ENCODE results near the gene CFAP161.

CFAP161 gene

DNA sequence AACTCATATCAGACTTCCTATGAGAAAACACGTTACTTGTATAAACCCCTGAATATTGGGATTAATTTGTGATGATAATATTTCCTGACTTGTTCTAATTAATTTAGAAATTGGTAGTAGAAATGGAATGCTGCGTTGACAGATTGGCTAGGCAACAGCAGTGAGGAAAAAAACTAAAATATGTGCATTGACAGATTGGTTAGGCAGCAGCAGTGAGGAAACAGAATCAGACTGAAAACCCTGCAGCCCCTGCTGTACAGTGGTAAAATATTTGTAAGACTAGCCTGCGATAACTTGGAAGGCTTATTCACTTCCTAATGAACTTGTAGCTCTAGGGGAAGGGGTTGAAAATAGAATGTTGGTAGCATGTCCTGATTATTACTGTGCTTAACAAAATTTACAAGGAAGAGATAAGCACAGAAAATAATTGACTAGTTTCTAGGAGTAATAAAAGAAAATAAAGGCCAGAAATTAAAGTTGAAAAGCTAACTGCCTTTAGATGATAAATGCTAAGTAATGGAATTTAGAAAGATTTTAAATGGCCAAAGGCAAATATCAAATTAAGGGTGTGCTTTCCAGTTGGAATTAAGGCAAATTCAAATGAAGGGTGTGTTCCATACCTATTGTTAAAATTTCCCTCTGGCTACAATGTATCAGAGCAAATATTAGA is 32.7 kb downstream of the CFAP161 start:
- no peaks in the 10 kb centered on the region for H3K27me3 ChIP-seq (ENCODE audit: insufficient read depth, low read length, poor library complexity, severe bottlenecking)
- TF ChIP-seq, protein P1, sequence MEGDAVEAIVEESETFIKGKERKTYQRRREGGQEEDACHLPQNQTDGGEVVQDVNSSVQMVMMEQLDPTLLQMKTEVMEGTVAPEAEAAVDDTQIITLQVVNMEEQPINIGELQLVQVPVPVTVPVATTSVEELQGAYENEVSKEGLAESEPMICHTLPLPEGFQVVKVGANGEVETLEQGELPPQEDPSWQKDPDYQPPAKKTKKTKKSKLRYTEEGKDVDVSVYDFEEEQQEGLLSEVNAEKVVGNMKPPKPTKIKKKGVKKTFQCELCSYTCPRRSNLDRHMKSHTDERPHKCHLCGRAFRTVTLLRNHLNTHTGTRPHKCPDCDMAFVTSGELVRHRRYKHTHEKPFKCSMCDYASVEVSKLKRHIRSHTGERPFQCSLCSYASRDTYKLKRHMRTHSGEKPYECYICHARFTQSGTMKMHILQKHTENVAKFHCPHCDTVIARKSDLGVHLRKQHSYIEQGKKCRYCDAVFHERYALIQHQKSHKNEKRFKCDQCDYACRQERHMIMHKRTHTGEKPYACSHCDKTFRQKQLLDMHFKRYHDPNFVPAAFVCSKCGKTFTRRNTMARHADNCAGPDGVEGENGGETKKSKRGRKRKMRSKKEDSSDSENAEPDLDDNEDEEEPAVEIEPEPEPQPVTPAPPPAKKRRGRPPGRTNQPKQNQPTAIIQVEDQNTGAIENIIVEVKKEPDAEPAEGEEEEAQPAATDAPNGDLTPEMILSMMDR (conservative IDR thresholded peaks at IDR 0.05; ENCODE audit: low read length) = no peak
- TF ChIP-seq EZH2phosphoT487 (IDR thresholded peaks at IDR 0.05; ENCODE audit: borderline replicate concordance) = no peak
- H3K79me2 ChIP-seq (ENCODE audit: insufficient read depth, low read length) = no peaks in the 10 kb centered on the region
- no peak overlapping the region for H3K4me3 ChIP-seq (ENCODE audit: low read length, poor library complexity, severe bottlenecking)
- H3K4me2 ChIP-seq (ENCODE audit: low read depth, low read length, poor library complexity, severe bottlenecking) = no peak overlapping the region
- no peaks in the 10 kb centered on the region for H3F3A ChIP-seq (ENCODE audit: low read depth)
- no peak overlapping the region for H2AFZ ChIP-seq (ENCODE audit: low read length)
- no peaks in the 10 kb centered on the region for H3K36me3 ChIP-seq (ENCODE audit: insufficient read depth, low read length)
- H3K9me3 ChIP-seq (ENCODE audit: insufficient read depth, low read depth, low read length) = no peaks in the 10 kb centered on the region
- H4K20me1 ChIP-seq (ENCODE audit: insufficient read depth, low read length, poor library complexity, severe bottlenecking) = no peaks in the 10 kb centered on the region
- no peak overlapping the region for H3K9ac ChIP-seq (ENCODE audit: low read depth, low read length, poor library complexity, severe bottlenecking)
- no peaks in the 10 kb centered on the region for H3K9me2 ChIP-seq (replicated peaks; ENCODE audit: low read depth, low read length)
- H3K4me1 ChIP-seq (ENCODE audit: insufficient read depth, low read length, poor library complexity, severe bottlenecking) = peaks cover 8% of the 10 kb centered on the region

DNA sequence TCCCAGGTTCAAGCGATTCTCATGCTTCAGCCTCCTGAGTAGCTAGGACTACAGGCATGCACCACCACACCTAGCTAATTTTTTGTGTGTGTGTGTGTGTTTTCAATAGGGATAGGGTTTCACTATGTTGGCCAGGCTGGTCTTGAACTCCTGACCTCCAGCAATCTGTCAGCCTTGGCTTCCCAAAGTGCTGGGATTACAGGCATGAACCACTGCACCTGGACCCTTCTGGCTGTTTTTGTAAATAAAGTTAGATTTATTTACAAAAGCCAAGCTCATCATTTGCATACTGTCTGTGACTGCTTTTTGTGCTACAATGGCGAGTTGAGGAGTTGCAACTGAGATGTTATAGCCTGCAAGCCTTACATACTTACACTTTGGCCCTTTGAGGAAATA is 34.1 kb downstream of the CFAP161 start:
- H3K4me2 ChIP-seq (ENCODE audit: low read depth, low read length, poor library complexity, severe bottlenecking) = no peak overlapping the region
- no peak overlapping the region for H2AFZ ChIP-seq (ENCODE audit: low read length)
- H3K9me3 ChIP-seq (ENCODE audit: insufficient read depth, low read depth, low read length) = no peaks in the 10 kb centered on the region
- H3K79me2 ChIP-seq (ENCODE audit: insufficient read depth, low read length) = no peaks in the 10 kb centered on the region
- no peaks in the 10 kb centered on the region for H3K36me3 ChIP-seq (ENCODE audit: insufficient read depth, low read length)
- no peaks in the 10 kb centered on the region for H4K20me1 ChIP-seq (ENCODE audit: insufficient read depth, low read length, poor library complexity, severe bottlenecking)
- no peaks in the 10 kb centered on the region for H3K27me3 ChIP-seq (ENCODE audit: insufficient read depth, low read length, poor library complexity, severe bottlenecking)
- no peak for TF ChIP-seq EZH2phosphoT487 (IDR thresholded peaks at IDR 0.05; ENCODE audit: borderline replicate concordance)
- TF ChIP-seq, protein P1 (conservative IDR thresholded peaks at IDR 0.05; ENCODE audit: low read length) = no peak
- no peak overlapping the region for H3K4me3 ChIP-seq (ENCODE audit: low read length, poor library complexity, severe bottlenecking)
- H3K9ac ChIP-seq (ENCODE audit: low read depth, low read length, poor library complexity, severe bottlenecking) = no peak overlapping the region
- no peaks in the 10 kb centered on the region for H3F3A ChIP-seq (ENCODE audit: low read depth)
- H3K4me1 ChIP-seq (ENCODE audit: insufficient read depth, low read length, poor library complexity, severe bottlenecking) = peaks cover 7% of the 10 kb centered on the region
- no peaks in the 10 kb centered on the region for H3K9me2 ChIP-seq (replicated peaks; ENCODE audit: low read depth, low read length)

DNA sequence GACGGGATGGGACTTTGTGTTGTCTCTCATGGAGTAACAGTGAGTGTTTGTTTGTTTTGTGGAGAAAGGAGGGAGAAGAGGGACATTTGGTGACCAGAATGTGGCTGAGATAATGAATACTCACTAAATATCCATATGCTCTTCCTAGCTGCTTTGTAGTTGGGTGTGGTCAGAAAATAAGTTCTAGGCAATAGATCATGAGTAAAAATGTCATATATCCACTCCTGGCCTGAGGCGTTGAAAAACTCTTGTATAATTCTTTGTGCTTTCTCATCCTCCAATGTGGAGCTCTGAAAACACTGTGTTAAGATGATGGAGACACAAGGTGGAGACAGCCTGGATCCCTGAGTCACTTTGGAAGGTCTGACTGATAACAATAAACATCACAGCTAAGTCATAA is 34.6 kb downstream of the CFAP161 start:
- Histone ChIP-seq H3F3A (ENCODE audit: low read depth) (no peaks in the 10 kb centered on the region), H2AFZ (ENCODE audit: low read length) (no peak overlapping the region), H3K9me2 (replicated peaks; ENCODE audit: low read depth, low read length) (no peaks in the 10 kb centered on the region), H3K4me3 (ENCODE audit: low read length, poor library complexity, severe bottlenecking) (no peak overlapping the region), H3K79me2 (ENCODE audit: insufficient read depth, low read length) (no peaks in the 10 kb centered on the region), H3K4me2 (ENCODE audit: low read depth, low read length, poor library complexity, severe bottlenecking) (no peak overlapping the region), H3K27me3 (ENCODE audit: insufficient read depth, low read length, poor library complexity, severe bottlenecking) (no peaks in the 10 kb centered on the region), H4K20me1 (ENCODE audit: insufficient read depth, low read length, poor library complexity, severe bottlenecking) (no peaks in the 10 kb centered on the region), H3K9me3 (ENCODE audit: insufficient read depth, low read depth, low read length) (no peaks in the 10 kb centered on the region), H3K4me1 (ENCODE audit: insufficient read depth, low read length, poor library complexity, severe bottlenecking) (peaks cover 7% of the 10 kb centered on the region), H3K9ac (ENCODE audit: low read depth, low read length, poor library complexity, severe bottlenecking) (no peak overlapping the region), H3K36me3 (ENCODE audit: insufficient read depth, low read length) (no peaks in the 10 kb centered on the region)
- TF ChIP-seq EZH2phosphoT487 (IDR thresholded peaks at IDR 0.05; ENCODE audit: borderline replicate concordance) = no peak
- TF ChIP-seq, protein P1 (conservative IDR thresholded peaks at IDR 0.05; ENCODE audit: low read length) = no peak

Data from Loucy (cell line).